Activated naive CD4-positive, alpha-beta T cell treated with anti-CD3 and anti-CD28 coated beads, Interleukin-2, amount 50 U/mL, for 72 hours (primary cell): ENCODE data around the gene TFDP2. TPM values are rescaled to one million over a fixed set of nuclear protein-coding genes. Genes with fewer than 3 reads are reported as not detected.
"Not testable (repeated sequence)": the region's sequence is repeated elsewhere in the genome, so short reads cannot be mapped to it uniquely, and the experiment has no call there.

ENCODE experiments used
- ATAC-seq, 2 donors: fragments of 150-1000 bp; cut with Tn5 transposase; 2 replicates each; pipeline ENCODE4 v1.10.0; 2021; ENCODE audit warnings: mild to moderate bottlenecking in 2 of 2, moderate library complexity in 2 of 2
- DNase-seq, 2 donors: peaks; one replicate each; pipeline ENCODE4 v3.0.0; 2021 to 2022; ENCODE audit warnings: low spot score in 2 of 2
- H3K27ac Mint-ChIP-seq, 2 donors: one replicate each; pipeline ENCODE4 v1.8.0; 2022; ENCODE audit warnings: mild to moderate bottlenecking in 2 of 2, mixed read lengths in 2 of 2
- H3K36me3 Mint-ChIP-seq, 2 donors: one replicate each; pipeline ENCODE4 v1.8.0; 2022; ENCODE audit warnings: mixed read lengths in 2 of 2
- H3K9me3 Mint-ChIP-seq, 2 donors: one replicate each; pipeline ENCODE4 v1.8.0; 2022; ENCODE audit warnings: mixed read lengths in 2 of 2
- total RNA-seq, 2 donors: library from RNA; stranded (reverse); gene quantifications; one replicate each; pipeline ENCODE4 v1.2.3, GENCODE V29; 2022

TFDP2 gene
- total RNA-seq, 2 donors from 2014 or later = 22.7 to 28.5 TPM

- ATAC-seq = no peak
- peak overlapping the region in 1 of 2 donors; percentile 68 for H3K27ac Mint-ChIP-seq
- DNase-seq = no peak
- H3K36me3 Mint-ChIP-seq = no peaks in the 10 kb centered on the region
- H3K9me3 Mint-ChIP-seq = peaks cover 0 to 4% of the 10 kb centered on the region in 2 donors
Observed at GRCh38 chr3:141938011-141938500, 211.3 kb downstream of the TFDP2 start.

GRCh38 chr3:141934354-141934753 lies 215.0 kb downstream of the TFDP2 start:
- no peak for ATAC-seq
- DNase-seq = no peak
- no peaks in the 10 kb centered on the region for H3K9me3 Mint-ChIP-seq
- no peaks in the 10 kb centered on the region for H3K36me3 Mint-ChIP-seq
- no peak overlapping the region for H3K27ac Mint-ChIP-seq

GRCh38 chr3:141933421-141934300 lies 215.7 kb downstream of the TFDP2 start:
- H3K36me3 Mint-ChIP-seq = peaks cover 0 to 1% of the 10 kb centered on the region in 2 donors
- ATAC-seq = peak; percentile 46 to 71
- no peak overlapping the region for H3K27ac Mint-ChIP-seq
- no peaks in the 10 kb centered on the region for H3K9me3 Mint-ChIP-seq
- DNase-seq = no peak

GRCh38 chr3:141930801-141931200 lies 218.5 kb downstream of the TFDP2 start:
- Mint-ChIP-seq H3K36me3 (peaks cover 7 to 11% of the 10 kb centered on the region in 2 donors), H3K27ac (no peak overlapping the region), H3K9me3 (no peaks in the 10 kb centered on the region)
- no peak for DNase-seq
- ATAC-seq = no peak

- DNase-seq (no peak), ATAC-seq (no peak)
- H3K27ac Mint-ChIP-seq = peak overlapping the region; percentile 3 to 75
- no peaks in the 10 kb centered on the region for H3K9me3 Mint-ChIP-seq
- H3K36me3 Mint-ChIP-seq = peaks cover 7 to 20% of the 10 kb centered on the region in 2 donors
Observed at GRCh38 chr3:141929341-141929995, 219.9 kb downstream of the TFDP2 start.

GRCh38 chr3:141928631-141929270 lies 220.6 kb downstream of the TFDP2 start:
- H3K27ac Mint-ChIP-seq = peak overlapping the region; percentile 34
- no peaks in the 10 kb centered on the region for H3K9me3 Mint-ChIP-seq
- no peak for DNase-seq
- peaks cover 7 to 24% of the 10 kb centered on the region in 2 donors for H3K36me3 Mint-ChIP-seq
- ATAC-seq = no peak

GRCh38 chr3:141926929-141927328 lies 222.4 kb downstream of the TFDP2 start:
- Mint-ChIP-seq H3K36me3 (peaks cover 7 to 27% of the 10 kb centered on the region in 2 donors), H3K9me3 (no peaks in the 10 kb centered on the region), H3K27ac (no peak overlapping the region)
- DNase-seq = no peak
- ATAC-seq = no peak

- not testable (repeated sequence) for H3K9me3 Mint-ChIP-seq, H3K27ac Mint-ChIP-seq, DNase-seq, ATAC-seq
- peaks cover 13 to 27% of the 10 kb centered on the region in 2 donors for H3K36me3 Mint-ChIP-seq
Observed at GRCh38 chr3:141925677-141926076, 223.7 kb downstream of the TFDP2 start.

DNA sequence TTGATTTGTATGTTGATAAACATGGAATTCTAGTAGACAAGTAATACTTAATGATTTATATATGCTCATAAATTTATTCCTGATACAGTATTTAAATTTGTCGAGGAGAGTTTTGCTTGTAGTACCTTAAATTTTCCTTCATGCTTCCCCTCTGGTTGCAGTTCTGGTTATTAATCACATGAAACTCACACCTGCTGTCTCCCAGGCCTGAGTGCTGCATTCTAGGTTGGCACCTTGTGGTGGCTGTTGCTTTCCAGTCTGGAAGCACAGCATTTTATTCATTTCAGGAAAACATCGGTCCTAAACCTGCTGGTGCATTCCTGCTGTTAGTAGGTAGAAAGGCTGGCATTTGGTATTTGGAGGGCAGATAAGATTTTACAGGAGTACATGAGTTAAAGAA lies 228.0 kb downstream of the TFDP2 start:
- no peak overlapping the region for H3K27ac Mint-ChIP-seq
- no peaks in the 10 kb centered on the region for H3K9me3 Mint-ChIP-seq
- ATAC-seq (peak in 1 of 2 donors; percentile 55), DNase-seq (no peak)
- peaks cover 6 to 18% of the 10 kb centered on the region in 2 donors for H3K36me3 Mint-ChIP-seq

DNA sequence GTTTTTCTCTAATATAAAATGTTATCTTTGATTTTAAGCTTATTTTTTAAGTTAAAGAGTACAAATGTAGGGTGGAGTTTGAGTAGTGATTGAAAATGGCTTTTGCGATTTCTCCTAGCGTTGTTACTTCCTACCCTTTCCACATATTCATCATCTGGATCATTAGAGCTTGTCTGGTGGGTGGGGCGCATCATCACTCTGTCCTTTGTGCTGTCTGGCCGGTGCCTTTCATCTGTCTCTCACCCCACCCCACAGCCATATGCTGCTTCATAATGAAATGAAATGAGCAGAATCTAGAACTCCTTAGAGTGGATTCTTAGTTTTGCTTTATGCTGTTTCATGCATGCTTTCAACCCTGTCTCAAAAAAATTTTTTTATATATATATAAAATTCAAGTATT lies 228.6 kb downstream of the TFDP2 start:
- Mint-ChIP-seq H3K27ac (peak overlapping the region in 1 of 2 donors; percentile 54), H3K36me3 (peaks cover 6 to 22% of the 10 kb centered on the region in 2 donors), H3K9me3 (no peaks in the 10 kb centered on the region)
- DNase-seq (no peak), ATAC-seq (peak in 1 of 2 donors; percentile 81)

GRCh38 chr3:141915766-141916165 lies 233.6 kb downstream of the TFDP2 start:
- no peak for ATAC-seq
- Mint-ChIP-seq H3K27ac (no peak overlapping the region), H3K36me3 (peaks cover 6 to 39% of the 10 kb centered on the region in 2 donors), H3K9me3 (peaks cover 0 to 8% of the 10 kb centered on the region in 2 donors)
- DNase-seq = no peak

DNA sequence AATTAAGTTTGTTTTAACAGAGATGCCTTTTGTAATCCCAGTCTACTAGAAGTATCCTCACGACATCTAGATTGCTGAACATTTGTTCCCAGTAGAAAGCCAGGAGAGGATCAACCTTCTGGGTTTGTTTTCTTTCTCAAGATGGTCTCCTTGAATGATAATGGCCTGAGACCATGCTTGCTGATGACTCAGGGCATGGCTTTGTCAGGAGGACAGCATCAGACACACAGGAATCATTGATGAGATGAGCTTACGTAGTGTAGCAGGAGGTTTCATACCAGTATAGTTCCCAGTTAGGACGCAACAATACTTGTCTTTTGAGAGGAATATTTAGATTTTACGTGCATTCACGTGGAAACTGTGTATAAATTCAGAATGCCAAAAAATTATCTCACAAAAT lies 234.3 kb downstream of the TFDP2 start:
- DNase-seq (no peak), ATAC-seq (no peak)
- Mint-ChIP-seq H3K27ac (no peak overlapping the region), H3K9me3 (peaks cover 0 to 8% of the 10 kb centered on the region in 2 donors), H3K36me3 (peaks cover 6 to 45% of the 10 kb centered on the region in 2 donors)

DNA sequence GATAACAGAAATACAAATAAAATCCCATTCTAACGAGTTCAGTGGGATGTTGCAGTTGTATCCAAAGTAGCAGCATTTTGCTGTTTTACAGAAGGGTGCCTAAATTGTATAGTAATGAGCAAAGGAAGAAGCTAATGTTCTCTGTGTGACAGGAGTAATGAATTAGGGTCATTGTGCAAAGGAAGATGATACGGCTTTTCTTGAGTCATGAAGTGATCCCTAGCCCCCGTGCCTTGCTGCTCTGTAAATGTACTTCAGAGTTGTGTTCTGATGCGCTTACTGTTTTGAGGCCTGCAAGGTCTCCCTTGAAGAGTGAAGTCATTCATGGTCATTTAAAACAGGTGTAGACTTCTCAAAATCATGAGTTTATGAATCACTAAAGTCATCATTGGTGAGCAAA lies 235.0 kb downstream of the TFDP2 start:
- no peak for ATAC-seq
- no peak for DNase-seq
- Mint-ChIP-seq H3K36me3 (peaks cover 8 to 51% of the 10 kb centered on the region in 2 donors), H3K27ac (no peak overlapping the region), H3K9me3 (peaks cover 0 to 8% of the 10 kb centered on the region in 2 donors)

GRCh38 chr3:141913150-141913811 lies 236.1 kb downstream of the TFDP2 start:
- ATAC-seq (peak; percentile 81 to 93), DNase-seq (peak in 1 of 2 donors; percentile 56)
- peaks cover 18 to 61% of the 10 kb centered on the region in 2 donors for H3K36me3 Mint-ChIP-seq
- peaks cover 0 to 8% of the 10 kb centered on the region in 2 donors for H3K9me3 Mint-ChIP-seq
- no peak overlapping the region for H3K27ac Mint-ChIP-seq

DNA sequence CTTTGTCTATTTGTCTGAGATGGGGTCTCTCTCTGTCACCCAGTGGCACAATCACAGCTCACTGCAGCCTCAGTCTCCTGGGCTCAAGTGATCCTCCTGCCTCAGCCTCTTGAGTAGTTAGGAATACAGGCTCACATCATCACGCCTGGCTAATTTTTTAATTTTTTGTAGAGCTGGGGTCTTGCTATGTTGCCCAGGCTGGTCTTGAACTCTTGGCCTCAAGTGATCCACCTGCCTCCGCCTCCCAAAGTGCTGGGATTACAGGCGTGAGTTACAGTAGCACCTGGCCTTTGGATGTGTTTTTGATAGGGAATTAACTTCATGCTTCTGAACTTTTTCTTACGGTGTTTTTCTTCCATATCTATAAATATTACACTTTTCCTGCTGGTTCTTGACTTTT lies 239.4 kb downstream of the TFDP2 start:
- DNase-seq, H3K9me3 Mint-ChIP-seq, H3K27ac Mint-ChIP-seq, ATAC-seq: not testable (repeated sequence)
- H3K36me3 Mint-ChIP-seq = peaks cover 21 to 66% of the 10 kb centered on the region in 2 donors

DNA sequence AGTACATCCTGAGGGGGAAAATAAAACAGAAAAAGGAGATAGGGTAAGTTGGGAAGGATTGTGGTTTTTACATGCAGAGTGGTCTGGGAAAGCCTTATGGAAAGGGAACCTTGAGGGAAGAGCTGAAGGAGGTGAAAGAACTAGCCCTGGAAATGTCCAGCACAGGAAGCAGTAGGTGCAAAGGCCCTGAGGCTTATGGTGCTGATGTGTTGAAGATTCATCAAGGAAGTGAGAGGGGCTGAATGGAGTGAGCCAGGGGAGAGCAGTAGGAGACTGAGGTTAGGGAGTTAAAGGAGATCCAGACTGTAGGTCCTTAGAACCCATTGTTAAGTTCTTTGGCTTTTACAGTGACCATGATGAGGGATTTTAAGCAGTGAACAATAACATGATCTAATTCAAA lies 239.9 kb downstream of the TFDP2 start:
- no peak for ATAC-seq
- peaks cover 21 to 67% of the 10 kb centered on the region in 2 donors for H3K36me3 Mint-ChIP-seq
- H3K9me3 Mint-ChIP-seq = peaks cover 0 to 8% of the 10 kb centered on the region in 2 donors
- DNase-seq = no peak
- peak overlapping the region in 1 of 2 donors; percentile 93 for H3K27ac Mint-ChIP-seq
